CD4-positive, alpha-beta T cell treated with Interleukin-21 for 1 hour (primary cell): ENCODE data around the gene FSTL5.

Experiments
- DNase-seq: peaks from one replicate; pipeline ENCODE4 v3.0.0-alpha.2; 2020

FSTL5 gene

DNA sequence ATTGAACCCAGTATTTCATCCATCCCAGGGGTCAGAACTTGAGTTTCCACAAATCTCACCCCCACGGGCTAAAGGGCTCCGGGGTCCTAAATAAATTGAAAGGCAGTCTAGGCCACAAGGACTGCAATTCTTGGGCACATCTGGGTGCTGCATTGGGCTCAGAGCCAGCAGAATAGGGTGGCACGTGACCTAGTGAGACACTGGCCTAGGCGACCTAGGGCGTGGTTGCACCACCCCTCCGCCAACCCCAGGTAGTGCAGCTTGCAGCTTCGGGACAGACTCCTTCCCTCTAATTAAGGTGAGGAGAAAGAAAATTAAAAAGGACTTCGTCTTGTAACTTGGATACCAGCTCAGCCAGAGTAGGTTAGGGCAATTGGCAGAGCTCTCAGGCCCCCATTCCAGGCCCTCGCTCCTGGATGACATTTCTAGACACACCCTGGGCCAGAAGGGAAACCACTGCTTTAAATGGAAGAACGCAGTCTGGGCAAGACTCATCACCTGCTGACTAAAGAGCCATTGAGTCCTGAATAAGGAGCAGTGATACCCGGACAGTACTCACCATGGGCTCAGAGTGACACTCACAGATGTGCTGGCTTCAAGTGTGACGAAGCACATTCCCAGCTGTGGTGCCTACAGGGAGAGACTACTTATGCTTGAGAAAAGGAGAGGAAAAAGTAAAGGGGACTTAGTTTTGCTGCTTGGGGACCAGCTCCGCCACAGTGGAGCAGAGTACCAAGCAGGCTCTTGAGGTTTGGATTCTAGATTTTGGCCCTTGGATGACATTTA lies 735.4 kb downstream of the FSTL5 start:
- no peak for DNase-seq

DNA sequence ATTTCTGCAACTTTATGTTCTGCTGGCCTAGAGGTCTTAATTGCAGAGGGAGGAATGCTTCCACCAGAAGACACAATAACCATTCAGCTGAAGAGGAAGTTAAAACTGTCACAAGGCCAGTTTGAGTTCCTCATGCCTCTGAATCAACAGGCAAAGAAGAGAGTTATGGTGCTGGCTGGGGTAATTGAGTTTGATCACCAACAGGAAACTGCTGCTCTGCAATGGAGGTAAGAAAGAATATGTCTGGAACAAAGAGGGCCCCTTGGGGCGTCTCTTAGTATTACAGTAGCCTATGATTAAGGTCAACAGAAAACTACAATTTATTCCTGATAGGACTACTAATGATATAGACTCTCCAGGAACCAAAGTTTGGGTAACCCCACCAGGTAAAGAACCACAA lies 744.0 kb downstream of the FSTL5 start:
- DNase-seq = no peak

DNA sequence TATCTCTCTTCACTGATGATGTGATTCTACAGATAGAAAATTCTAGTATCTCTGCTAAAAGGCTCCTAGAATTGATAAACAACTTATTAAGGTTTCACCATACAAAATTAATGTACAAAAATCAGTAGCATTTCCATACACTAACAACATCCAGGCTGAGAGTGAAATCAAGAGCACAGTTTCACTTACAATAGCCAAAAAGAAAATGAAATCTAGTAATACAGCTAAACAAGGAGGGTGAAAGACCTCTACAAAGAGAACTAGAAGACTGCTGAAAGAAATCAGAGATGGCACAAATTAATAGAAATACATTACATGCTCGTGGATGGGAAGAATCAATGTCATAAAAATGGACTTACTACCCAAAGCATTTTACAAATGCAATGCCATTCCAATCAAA lies 751.9 kb downstream of the FSTL5 start:
- DNase-seq = no peak

DNA sequence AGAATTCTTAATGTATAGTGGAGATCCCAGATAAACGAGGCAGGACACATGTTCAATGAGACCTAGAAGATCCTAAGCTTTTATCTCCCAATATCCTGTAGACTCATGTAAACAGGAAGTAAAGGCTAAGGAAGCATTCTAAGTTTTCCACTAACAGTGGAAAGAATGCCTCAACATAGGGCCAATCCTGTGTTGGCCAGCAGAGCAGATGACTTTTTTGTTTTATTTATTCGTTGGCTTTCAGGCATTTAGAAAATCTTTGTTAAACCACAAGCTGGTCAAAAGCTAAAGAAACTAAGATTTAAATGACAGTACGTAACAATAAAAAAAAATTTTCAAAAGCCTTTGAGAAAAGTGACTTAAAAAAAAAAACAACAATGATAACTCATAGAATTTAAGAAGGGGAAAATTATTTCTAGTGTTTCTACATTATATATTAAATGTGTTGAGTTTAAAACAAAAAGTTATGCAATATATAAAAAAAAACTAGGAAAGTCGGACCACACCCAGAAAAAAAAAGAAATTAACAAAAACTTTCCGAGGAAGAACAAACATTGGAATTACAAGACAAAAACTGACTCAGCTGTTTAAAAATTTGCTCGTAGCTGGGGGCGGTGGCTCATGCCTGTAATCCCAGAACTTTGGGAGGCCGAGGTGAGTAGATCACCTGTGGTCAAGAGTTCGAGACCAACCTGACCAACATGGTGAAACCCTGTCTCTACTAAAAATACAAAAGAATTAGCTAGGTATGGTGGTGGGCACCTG lies 759.3 kb downstream of the FSTL5 start:
- no peak for DNase-seq

DNA sequence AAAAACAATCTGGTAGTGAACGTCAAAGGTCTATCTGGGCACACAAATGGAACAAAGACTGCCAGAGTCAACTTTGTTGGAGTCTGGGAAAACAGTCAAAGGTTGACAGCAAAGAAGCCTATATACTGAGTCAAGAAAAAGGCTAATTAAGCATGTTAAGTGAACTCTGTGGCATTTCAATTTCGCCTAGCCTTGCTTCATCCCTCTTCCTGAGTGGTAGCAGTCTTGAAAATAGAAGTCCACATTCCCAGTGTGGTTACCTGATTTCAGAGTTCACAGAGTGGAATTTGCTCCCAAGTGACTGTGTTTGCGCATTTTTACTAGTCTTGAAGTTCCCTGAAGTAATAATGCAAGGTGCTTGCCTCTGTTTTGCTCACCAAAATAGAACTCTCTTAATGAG lies 760.0 kb downstream of the FSTL5 start:
- DNase-seq = no peak

DNA sequence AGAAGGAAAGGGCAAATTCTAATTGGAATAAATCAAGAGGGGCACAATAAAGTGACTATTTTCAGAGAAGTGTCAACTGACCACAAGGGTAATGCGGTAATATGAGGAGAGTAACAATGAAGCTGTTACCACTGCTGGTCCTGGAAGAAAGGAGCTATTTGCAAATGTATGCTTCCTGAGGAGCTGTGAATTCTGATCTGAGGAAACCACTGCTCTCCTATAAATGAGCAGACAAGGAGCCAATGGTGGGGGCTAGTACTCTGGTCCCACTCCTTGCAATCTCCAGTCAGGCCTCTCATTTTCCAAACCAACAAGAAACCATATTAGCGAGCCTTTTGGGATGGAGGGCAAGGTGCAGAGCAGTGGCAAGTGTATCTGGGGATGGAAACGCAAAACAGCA lies 770.2 kb downstream of the FSTL5 start:
- no peak for DNase-seq

DNA sequence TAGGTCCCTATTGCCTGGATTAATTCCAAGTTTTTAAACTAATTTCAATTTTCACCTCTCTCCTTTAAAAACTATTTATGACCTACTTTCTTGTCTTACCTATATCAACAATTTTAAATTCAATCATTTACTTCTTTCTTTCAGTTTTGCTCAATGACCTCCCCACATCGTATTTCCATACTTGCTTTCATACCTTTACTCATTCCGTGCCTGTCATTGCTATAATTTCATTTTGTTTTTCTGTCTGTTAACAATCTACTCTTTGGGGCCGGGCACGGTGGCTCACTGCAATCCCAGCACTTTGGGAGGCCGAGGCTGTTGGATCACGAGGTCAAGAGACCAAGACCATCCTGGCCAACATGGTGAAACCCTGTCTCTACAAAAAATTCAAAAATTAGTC lies 781.1 kb downstream of the FSTL5 start:
- no peak for DNase-seq

DNA sequence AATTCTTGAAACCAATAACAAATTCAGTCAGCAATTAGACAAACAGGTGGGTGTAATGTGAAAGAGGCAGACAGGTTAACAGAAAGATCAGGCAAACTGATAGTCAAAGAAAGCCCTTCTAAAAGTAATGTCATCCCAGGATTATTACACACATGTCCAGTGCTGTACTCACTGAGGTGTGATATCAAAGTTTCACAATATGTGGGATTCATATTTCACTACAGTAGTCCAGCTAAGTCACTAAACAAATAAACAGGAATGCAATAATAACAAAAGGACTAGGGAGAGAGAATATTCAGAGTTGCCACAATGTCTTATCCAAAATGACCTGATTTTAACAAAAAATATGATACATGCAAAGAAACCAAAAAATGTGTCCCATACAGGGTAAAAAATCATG lies 787.5 kb downstream of the FSTL5 start:
- no peak for DNase-seq

DNA sequence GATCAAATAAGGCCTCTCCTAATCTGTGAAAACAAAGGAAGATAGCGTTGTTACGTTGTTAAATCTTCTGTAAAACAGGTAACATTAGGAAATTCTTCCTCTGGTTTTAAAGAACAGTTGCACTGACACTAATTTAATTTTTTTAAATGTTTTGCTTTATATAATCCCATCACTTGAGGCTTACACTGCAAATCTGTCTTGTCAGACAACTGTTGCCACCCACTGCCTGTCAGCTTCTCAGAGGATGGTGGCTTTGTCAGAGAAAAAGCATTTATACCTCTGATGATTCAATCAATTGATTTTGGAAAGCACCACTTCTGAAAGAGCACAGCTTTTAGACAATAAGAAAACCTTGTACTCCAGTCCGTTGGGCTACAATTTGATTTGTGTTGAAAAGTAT lies 799.1 kb downstream of the FSTL5 start:
- no peak for DNase-seq

DNA sequence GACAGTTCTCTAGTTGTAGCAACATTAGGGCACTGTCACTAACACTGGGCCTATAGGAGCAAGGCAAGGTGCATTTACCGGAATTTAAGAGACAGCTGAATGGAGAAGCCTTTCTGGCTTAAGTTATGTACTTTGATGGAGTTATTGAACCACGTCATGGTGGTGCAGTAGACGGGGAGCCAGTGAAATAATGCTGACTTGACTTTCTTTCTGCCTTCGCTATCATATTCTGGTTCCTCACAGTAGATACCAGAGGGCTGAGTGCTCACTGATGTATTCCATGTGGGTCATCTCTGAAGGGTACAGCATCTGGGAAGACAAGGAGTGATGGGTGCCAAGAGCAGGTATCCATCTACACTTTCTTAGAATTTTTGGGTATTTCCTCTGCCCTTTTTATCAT lies 802.8 kb downstream of the FSTL5 start:
- no peak for DNase-seq

DNA sequence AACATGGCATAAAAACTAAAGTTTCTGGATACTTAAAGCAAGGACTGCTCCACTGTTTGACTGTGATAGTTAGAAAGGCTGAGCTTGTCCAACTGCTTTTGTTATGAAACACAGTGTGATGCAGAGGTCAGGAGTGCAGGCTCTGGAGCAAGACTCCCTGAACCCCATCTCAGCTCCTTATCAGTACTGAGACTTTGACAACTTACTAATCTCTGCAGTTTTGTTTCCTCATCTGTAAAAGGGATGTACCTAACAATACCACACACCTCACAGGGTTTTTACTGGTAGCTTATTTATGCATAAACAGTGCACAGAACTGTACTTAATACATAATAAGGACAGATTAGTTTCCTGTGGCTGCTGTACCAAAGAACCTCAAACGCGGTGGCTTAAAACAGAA lies 804.3 kb downstream of the FSTL5 start:
- no peak for DNase-seq

DNA sequence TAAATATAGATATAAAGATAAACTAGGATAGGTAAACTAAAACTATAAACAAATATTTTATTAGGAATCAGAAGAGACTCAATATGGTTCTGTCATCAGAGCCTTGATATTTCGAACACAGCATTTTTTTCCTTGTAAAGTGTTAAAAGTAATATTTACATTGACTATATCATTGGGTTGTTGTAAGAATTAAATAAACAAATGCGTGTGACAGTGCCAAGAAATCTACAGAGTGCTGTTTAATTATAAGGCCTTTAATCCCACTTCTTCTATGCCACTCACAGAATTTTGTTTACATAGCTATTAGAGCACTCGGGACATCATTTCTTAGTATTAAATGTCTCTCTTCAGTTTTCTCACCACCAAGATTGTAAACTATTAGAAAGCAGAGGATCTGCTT lies 807.4 kb downstream of the FSTL5 start:
- DNase-seq = no peak

DNA sequence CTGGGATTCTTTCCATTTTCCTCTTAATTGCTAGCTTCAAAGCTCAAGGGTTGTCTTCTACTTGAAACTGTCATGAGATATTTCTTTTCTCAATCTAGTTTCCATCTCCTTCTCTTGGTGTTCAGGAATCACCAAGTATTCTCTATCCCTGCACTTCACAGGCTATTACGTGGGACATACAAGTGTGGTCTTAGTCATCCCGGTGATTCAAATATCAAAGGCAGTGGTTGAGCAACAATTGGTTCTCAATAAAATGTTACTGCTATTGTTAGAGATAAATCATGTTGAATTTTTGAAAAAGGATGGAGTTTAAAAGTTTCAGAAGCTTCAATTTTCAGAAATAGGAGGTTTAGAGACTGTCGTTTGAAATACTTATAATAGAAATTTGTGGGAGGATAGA lies 812.9 kb downstream of the FSTL5 start:
- no peak for DNase-seq

DNA sequence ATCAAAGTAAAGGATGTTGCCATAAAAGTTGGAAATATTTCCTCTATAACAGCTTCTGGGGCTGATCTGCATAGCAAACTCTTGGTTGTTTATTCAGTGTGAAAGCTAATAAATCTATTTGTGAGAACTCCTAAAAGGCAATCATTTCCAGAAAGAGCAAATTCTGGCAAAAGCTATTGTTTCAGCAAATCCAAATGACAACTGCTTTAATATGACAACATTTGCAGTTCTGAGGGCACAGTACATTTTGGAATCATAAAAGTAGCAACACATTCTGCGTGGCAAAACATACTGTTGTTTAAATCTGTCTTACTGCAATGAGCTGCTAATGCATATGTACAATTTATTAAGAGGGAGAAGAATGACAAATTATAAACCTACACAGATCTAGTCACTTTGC lies 818.1 kb downstream of the FSTL5 start:
- DNase-seq = no peak

DNA sequence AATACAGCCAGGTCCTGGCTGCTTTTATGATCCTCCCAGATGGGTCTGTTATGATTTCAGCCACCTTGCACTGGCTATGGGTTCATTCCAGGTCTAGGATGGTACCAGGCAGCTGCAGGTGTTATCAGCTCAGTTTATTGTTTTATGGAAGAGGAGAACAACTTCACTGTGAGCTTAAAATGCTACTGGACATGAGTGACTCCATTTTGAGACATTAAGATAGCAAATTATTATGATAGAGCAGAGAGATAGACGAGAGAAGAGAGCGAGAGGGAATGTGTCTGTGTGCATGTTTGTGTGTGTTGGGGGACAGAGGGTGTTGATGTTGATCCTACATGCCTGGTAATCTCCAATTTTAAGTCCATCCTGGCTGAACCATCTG lies 820.2 kb downstream of the FSTL5 start:
- no peak for DNase-seq

DNA sequence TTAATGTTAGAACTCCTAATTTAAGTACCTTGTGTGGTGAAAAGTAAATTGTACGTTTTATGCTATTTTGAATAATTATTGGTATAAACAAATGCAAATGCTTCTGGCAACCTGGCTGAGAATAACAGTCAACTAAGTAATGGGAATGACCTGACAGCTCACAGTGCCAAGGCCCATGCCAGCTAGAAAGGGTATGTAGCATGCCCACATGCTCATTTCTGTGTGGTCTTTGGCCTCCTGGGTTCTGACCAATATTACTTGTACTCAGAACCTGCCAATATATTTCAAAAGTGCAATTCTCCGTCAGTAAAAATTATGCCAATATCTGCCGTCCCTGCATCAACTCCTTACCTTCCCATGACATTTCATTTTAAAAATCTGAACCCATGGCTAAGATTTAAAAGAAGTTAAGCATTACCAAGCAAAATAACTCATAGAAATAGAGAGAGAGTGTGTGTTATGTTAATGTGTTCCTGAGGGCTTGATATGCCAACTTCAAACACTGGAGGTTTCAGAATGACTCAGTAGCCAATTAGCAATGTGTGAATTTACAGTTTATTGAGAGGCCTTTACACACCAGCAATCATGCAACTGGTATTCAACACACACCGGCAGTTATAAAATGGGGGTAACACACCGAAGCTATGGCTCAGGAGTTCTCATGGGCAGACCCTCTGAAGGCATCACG lies 820.8 kb downstream of the FSTL5 start:
- no peak for DNase-seq

DNA sequence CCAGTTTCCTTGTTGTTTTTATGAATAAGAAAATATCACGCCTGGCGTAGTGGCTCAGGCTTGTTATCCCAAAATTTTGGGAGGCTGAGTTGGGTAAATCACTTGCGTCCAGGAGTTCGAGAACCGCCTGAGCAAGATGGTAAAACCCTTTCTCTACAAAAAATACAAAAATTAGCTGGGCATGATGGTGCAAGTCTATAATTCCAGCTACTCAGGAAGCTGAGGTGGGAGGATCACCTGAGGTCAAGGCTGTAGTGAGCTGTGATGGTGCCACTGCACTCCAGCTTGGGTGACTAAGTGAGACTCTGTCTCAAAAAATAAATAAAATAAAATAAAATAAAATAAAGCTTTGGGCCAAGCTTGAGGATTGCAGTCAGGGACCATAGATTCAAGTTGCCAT lies 827.2 kb downstream of the FSTL5 start:
- no peak for DNase-seq

DNA sequence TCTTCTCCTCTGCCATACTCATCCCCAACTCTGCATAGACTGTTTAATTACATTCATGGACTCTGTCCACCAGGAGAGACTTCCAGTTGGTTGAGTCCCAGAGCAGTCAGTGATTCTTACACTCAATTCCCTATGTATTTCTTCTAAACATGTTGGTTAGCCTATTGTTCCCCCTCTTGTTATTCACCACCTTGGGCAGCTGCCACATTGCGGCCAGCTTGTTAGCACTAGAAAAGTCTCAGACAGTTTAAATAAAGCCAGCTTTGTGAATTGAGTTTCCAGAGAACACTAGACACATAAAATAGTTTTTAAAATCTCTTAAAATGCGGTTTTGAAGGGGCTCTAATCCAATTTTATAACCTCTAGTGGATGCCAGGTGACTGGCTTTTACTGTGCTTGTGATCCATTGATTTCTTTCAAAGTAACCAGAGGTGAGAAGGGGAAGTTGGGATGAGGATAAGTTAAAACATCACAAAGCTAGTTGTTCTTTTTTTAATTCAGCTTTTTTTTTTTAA lies 827.7 kb downstream of the FSTL5 start:
- no peak for DNase-seq
